HG02798 (cell line): ENCODE data around the gene GEMIN4.

ENCODE experiments used
- ATAC-seq: cut with Tn5 transposase; IDR thresholded peaks from one replicate; pipeline ENCODE4 v1.9.1; 2021; ENCODE audit warnings: mild to moderate bottlenecking; ENCODE audit not compliant: unreplicated experiment, poor library complexity

Gene GEMIN4

GRCh38 chr17:745406-745805 lies 6.7 kb downstream of the GEMIN4 start:
- ATAC-seq = no peak

GRCh38 chr17:744937-745336 lies 7.1 kb downstream of the GEMIN4 start:
- ATAC-seq = no peak

- ATAC-seq = no peak
Measured at GRCh38 chr17:743139-743538, 8.9 kb downstream of the GEMIN4 start.

GRCh38 chr17:742147-742793 lies 9.8 kb downstream of the GEMIN4 start:
- no peak for ATAC-seq

- peak; percentile 83 for ATAC-seq
Measured at GRCh38 chr17:740240-741017, 11.6 kb downstream of the GEMIN4 start.

- no peak for ATAC-seq
Measured at GRCh38 chr17:737561-738113, 14.4 kb downstream of the GEMIN4 start.

- no peak for ATAC-seq
Measured at GRCh38 chr17:733743-734142, 18.3 kb downstream of the GEMIN4 start.

- peak; percentile 32 for ATAC-seq
Measured at GRCh38 chr17:732902-733720, 19.0 kb downstream of the GEMIN4 start.

- ATAC-seq = peak; percentile 62
Measured at GRCh38 chr17:732067-732901, 19.8 kb downstream of the GEMIN4 start, which contains the start of gene TLCD3A. TLCD3A (plus strand) TSS chr17:732596; CDS start chr17:732648, 52 bp downstream.

GRCh38 chr17:731644-732066 lies 20.4 kb downstream of the GEMIN4 start:
- ATAC-seq = no peak

- no peak for ATAC-seq
Measured at GRCh38 chr17:728911-729310, 23.2 kb downstream of the GEMIN4 start.

GRCh38 chr17:726271-726919 lies 25.7 kb downstream of the GEMIN4 start:
- no peak for ATAC-seq

GRCh38 chr17:725746-726145 lies 26.3 kb downstream of the GEMIN4 start:
- ATAC-seq = no peak

GRCh38 chr17:725084-725483 lies 27.0 kb downstream of the GEMIN4 start:
- ATAC-seq = no peak

- no peak for ATAC-seq
Measured at GRCh38 chr17:721540-721937, 30.5 kb downstream of the GEMIN4 start.

GRCh38 chr17:720706-721539 lies 31.1 kb downstream of the GEMIN4 start:
- ATAC-seq = no peak

- no peak for ATAC-seq
Measured at GRCh38 chr17:718075-718474, 34.0 kb downstream of the GEMIN4 start.

GRCh38 chr17:708132-708531 lies 43.9 kb downstream of the GEMIN4 start:
- ATAC-seq = no peak
